Measurements from ENCODE around the gene ETS1.

The ETS1 gene

GRCh38 chr11:128496249-128496648 is 91.1 kb downstream of the ETS1 start:
- TF ChIP-seq, protein P1, sequence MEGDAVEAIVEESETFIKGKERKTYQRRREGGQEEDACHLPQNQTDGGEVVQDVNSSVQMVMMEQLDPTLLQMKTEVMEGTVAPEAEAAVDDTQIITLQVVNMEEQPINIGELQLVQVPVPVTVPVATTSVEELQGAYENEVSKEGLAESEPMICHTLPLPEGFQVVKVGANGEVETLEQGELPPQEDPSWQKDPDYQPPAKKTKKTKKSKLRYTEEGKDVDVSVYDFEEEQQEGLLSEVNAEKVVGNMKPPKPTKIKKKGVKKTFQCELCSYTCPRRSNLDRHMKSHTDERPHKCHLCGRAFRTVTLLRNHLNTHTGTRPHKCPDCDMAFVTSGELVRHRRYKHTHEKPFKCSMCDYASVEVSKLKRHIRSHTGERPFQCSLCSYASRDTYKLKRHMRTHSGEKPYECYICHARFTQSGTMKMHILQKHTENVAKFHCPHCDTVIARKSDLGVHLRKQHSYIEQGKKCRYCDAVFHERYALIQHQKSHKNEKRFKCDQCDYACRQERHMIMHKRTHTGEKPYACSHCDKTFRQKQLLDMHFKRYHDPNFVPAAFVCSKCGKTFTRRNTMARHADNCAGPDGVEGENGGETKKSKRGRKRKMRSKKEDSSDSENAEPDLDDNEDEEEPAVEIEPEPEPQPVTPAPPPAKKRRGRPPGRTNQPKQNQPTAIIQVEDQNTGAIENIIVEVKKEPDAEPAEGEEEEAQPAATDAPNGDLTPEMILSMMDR (IDR thresholded peaks at IDR 0.05; ENCODE audit: low read depth, low read length, missing control alignments) = no peak
- peak overlapping the region; percentile 19 for H3K4me3 ChIP-seq (replicated peaks; ENCODE audit: low read depth, low read length)
- no peak for DNase-seq (ENCODE audit: extremely low read depth, low read depth)

- TF ChIP-seq, protein P1 (IDR thresholded peaks at IDR 0.05; ENCODE audit: low read depth, low read length, missing control alignments) = no peak
- DNase-seq (ENCODE audit: extremely low read depth, low read depth) = no peak
- no peak overlapping the region for H3K4me3 ChIP-seq (replicated peaks; ENCODE audit: low read depth, low read length)
Measured at GRCh38 chr11:128494418-128495332, 92.7 kb downstream of the ETS1 start.

GRCh38 chr11:128493570-128493965 is 93.8 kb downstream of the ETS1 start:
- no peak overlapping the region for H3K4me3 ChIP-seq (replicated peaks; ENCODE audit: low read depth, low read length)
- TF ChIP-seq, protein P1 (IDR thresholded peaks at IDR 0.05; ENCODE audit: low read depth, low read length, missing control alignments) = no peak
- no peak for DNase-seq (ENCODE audit: extremely low read depth, low read depth)

- H3K4me3 ChIP-seq (replicated peaks; ENCODE audit: low read depth, low read length) = no peak overlapping the region
- TF ChIP-seq, protein P1 (IDR thresholded peaks at IDR 0.05; ENCODE audit: low read depth, low read length, missing control alignments) = no peak
- no peak for DNase-seq (ENCODE audit: extremely low read depth, low read depth)
Measured at GRCh38 chr11:128492903-128493569, 94.3 kb downstream of the ETS1 start.

DNA sequence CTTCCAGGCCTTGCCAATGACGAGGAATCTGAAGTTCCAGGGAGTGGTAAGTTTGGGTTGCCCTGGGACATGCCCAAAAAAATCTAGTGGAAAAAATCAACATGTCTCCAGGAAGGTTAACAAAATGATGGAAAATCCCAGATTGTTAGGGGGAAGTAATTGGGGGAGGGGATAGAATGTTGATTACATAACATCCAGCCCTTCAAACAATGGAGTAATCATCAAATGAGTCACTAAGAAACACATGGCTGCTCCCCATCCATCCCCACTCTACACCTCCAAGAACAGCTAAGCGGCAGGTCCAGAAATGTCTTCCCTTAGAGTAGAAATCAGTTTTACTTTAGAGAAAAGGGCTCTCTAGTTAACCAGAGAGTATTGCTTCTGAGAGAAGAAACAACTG is 94.9 kb downstream of the ETS1 start:
- H3K4me3 ChIP-seq (replicated peaks; ENCODE audit: low read depth, low read length) = no peak overlapping the region
- TF ChIP-seq, protein P1 (IDR thresholded peaks at IDR 0.05; ENCODE audit: low read depth, low read length, missing control alignments) = no peak
- DNase-seq (ENCODE audit: extremely low read depth, low read depth) = no peak

DNA sequence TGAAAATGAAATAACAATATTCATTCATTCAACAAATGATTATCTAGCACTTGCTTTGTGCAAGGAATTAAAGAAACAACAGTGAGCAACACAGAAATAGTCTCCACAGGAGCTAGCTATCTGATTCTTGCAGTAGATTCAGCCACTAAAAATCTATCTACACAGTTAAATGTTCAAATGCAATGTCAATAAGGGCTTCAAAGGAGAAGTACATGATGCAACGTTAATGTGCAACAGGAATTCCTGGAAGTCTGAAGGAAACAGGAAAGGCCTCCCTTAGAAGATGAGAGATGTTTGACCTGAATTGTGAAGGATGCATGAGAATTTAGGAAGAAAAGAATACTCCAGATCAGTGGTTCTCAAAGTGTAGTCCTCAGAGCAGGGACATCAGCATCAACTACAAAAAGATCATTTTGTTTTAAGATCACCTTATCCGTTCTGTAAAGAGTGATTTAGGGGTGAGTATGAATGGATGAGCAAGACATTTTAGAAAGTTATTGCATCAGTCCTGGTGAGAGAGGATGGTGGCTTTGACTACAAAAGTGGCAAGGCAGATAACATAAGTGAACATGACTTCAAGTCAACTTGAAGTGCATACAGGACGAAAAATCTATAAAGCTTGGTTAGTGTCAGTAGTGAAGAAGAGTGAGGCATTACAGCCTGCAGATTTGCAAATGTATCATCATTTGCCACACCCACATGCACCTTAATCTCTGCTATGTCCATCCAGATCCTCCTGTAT is 96.0 kb downstream of the ETS1 start:
- TF ChIP-seq, protein P1 (IDR thresholded peaks at IDR 0.05; ENCODE audit: low read depth, low read length, missing control alignments) = no peak
- DNase-seq (ENCODE audit: extremely low read depth, low read depth) = no peak
- no peak overlapping the region for H3K4me3 ChIP-seq (replicated peaks; ENCODE audit: low read depth, low read length)

All from HFF-Myc (cell line).